ENCODE results near the gene USP9X. TPM values are rescaled to one million over a fixed set of nuclear protein-coding genes. Genes with fewer than 3 reads are reported as not detected.
A peak's percentile ranks its signal among the peaks of the same experiment; 100 is the strongest.

USP9X gene
- total RNA-seq, 1 donor from 2014 or later = 75.3 TPM

GRCh38 chrX:41121766-41122165 lies 36.5 kb downstream of the USP9X start:
- peaks cover 17% of the 10 kb centered on the region for H3K9me3 Mint-ChIP-seq (ENCODE audit: low read depth)
- TF ChIP-seq CTCF (IDR thresholded peaks at IDR 0.05; ENCODE audit: unreplicated experiment) = no peak
- DNase-seq (ENCODE audit: low spot score, unreplicated experiment) = no peak
- peaks cover 10% of the 10 kb centered on the region for H3K4me1 Mint-ChIP-seq (ENCODE audit: low read depth)
- H3K4me3 Mint-ChIP-seq (ENCODE audit: low read depth) = no peak overlapping the region
- H3K27me3 Mint-ChIP-seq = no peaks in the 10 kb centered on the region
- H3K27ac Mint-ChIP-seq = peak overlapping the region; percentile 38
- H3K36me3 Mint-ChIP-seq (ENCODE audit: insufficient read depth) = peaks cover 10% of the 10 kb centered on the region

- H3K4me1 Mint-ChIP-seq (ENCODE audit: low read depth) = peaks cover 8% of the 10 kb centered on the region
- H3K27ac Mint-ChIP-seq = no peak overlapping the region
- DNase-seq (ENCODE audit: low spot score, unreplicated experiment) = no peak
These were observed 37.5 kb downstream of the USP9X start for GRCh38 chrX:41122664-41123257.

GRCh38 chrX:41127477-41128192 lies 42.4 kb downstream of the USP9X start:
- peaks cover 13% of the 10 kb centered on the region for H3K36me3 Mint-ChIP-seq (ENCODE audit: insufficient read depth)
- H3K27ac Mint-ChIP-seq = no peak overlapping the region

More at GRCh38 chrX:41122664-41123257, 37.5 kb downstream of the USP9X start:
- H3K4me3 Mint-ChIP-seq (ENCODE audit: low read depth) = no peak overlapping the region
- peaks cover 19% of the 10 kb centered on the region for H3K9me3 Mint-ChIP-seq (ENCODE audit: low read depth)
- H3K27me3 Mint-ChIP-seq = no peaks in the 10 kb centered on the region
- no peak for TF ChIP-seq CTCF (IDR thresholded peaks at IDR 0.05; ENCODE audit: unreplicated experiment)
- H3K36me3 Mint-ChIP-seq (ENCODE audit: insufficient read depth) = peaks cover 9% of the 10 kb centered on the region

GRCh38 chrX:41128955-41129354 lies 43.7 kb downstream of the USP9X start:
- Mint-ChIP-seq H3K36me3 (ENCODE audit: insufficient read depth) (peaks cover 15% of the 10 kb centered on the region), H3K4me3 (ENCODE audit: low read depth) (no peak overlapping the region), H3K4me1 (ENCODE audit: low read depth) (peaks cover 6% of the 10 kb centered on the region), H3K27me3 (no peaks in the 10 kb centered on the region), H3K9me3 (ENCODE audit: low read depth) (peaks cover 8% of the 10 kb centered on the region), H3K27ac (no peak overlapping the region)
- TF ChIP-seq CTCF (IDR thresholded peaks at IDR 0.05; ENCODE audit: unreplicated experiment) = no peak
- DNase-seq (ENCODE audit: low spot score, unreplicated experiment) = no peak

More at GRCh38 chrX:41127477-41128192, 42.4 kb downstream of the USP9X start:
- Mint-ChIP-seq H3K4me3 (ENCODE audit: low read depth) (no peak overlapping the region), H3K9me3 (ENCODE audit: low read depth) (peaks cover 6% of the 10 kb centered on the region), H3K4me1 (ENCODE audit: low read depth) (peaks cover 6% of the 10 kb centered on the region), H3K27me3 (no peaks in the 10 kb centered on the region)
- no peak for TF ChIP-seq CTCF (IDR thresholded peaks at IDR 0.05; ENCODE audit: unreplicated experiment)
- no peak for DNase-seq (ENCODE audit: low spot score, unreplicated experiment)

- no peaks in the 10 kb centered on the region for H3K27me3 Mint-ChIP-seq
- H3K27ac Mint-ChIP-seq = no peak overlapping the region
- DNase-seq (ENCODE audit: low spot score, unreplicated experiment) = no peak
- peaks cover 14% of the 10 kb centered on the region for H3K9me3 Mint-ChIP-seq (ENCODE audit: low read depth)
- H3K36me3 Mint-ChIP-seq (ENCODE audit: insufficient read depth) = peaks cover 19% of the 10 kb centered on the region
- H3K4me1 Mint-ChIP-seq (ENCODE audit: low read depth) = peaks cover 4% of the 10 kb centered on the region
- no peak overlapping the region for H3K4me3 Mint-ChIP-seq (ENCODE audit: low read depth)
- no peak for TF ChIP-seq CTCF (IDR thresholded peaks at IDR 0.05; ENCODE audit: unreplicated experiment)
These were observed 46.5 kb downstream of the USP9X start for GRCh38 chrX:41131766-41132165.
